Vagina (tissue), 2 donors: ENCODE data around the gene SYNE4.

Experiments used
- POLR2AphosphoS5 ChIP-seq, 2 donors: sonication (generic); formaldehyde crosslinking; IDR thresholded peaks; one replicate each; pipeline ENCODE4 v1.9.0; 2017; ENCODE audit warnings: antibody characterized with exemption in 2 of 2, mild to moderate bottlenecking in 2 of 2, low read depth in 1 of 2; ENCODE audit not compliant: insufficient read depth in 1 of 2
- TF ChIP-seq, protein P1 (sequence below), 3 experiments: fragments of 450-650 bp in 2 of 3; fragments of 200-600 bp in 1 of 3; sonication (generic) in 1 of 3; IDR thresholded peaks; one replicate each; pipeline ENCODE4 v1.5.1; 2017 to 2019; ENCODE audit warnings: antibody characterized with exemption in 3 of 3, mild to moderate bottlenecking in 2 of 3, moderate library complexity in 2 of 3

DNA sequence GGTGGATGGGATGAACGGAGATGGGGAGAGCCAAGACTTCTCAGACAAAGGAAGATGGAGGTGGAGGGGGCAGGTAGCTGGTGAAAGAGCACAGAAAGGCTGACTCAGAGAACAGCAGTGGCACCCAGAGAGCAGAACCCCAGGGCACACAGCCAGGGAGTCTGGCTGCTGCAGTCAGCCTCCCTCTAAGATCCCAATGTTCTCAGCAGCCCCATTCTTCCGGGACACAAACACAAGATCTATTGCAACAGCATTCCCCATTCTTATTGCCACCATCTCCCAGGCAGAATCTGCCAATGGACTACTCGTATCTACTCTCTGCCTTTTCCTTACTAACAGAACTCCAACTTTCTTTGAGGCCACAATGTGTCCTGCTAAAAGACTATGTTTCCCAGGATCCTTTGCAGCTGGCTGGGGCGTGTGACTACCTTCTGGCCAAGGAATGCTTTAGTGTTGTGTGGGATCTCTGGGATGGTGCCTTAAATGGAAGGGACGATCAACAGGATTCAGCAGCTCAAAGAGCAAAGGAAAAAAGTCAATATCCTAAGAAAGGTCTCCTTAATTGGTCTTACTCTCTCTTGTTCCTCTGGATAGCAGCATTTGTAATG, 37.9 kb upstream of the SYNE4 start:
- no peak for TF ChIP-seq POLR2AphosphoS5 (IDR thresholded peaks at IDR 0.05; ENCODE audit: insufficient read depth in 1 of 2, low read depth in 1 of 2)
- TF ChIP-seq, protein P1, sequence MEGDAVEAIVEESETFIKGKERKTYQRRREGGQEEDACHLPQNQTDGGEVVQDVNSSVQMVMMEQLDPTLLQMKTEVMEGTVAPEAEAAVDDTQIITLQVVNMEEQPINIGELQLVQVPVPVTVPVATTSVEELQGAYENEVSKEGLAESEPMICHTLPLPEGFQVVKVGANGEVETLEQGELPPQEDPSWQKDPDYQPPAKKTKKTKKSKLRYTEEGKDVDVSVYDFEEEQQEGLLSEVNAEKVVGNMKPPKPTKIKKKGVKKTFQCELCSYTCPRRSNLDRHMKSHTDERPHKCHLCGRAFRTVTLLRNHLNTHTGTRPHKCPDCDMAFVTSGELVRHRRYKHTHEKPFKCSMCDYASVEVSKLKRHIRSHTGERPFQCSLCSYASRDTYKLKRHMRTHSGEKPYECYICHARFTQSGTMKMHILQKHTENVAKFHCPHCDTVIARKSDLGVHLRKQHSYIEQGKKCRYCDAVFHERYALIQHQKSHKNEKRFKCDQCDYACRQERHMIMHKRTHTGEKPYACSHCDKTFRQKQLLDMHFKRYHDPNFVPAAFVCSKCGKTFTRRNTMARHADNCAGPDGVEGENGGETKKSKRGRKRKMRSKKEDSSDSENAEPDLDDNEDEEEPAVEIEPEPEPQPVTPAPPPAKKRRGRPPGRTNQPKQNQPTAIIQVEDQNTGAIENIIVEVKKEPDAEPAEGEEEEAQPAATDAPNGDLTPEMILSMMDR (IDR thresholded peaks at IDR 0.05), result no peak
